ENCODE results near the gene PCDHGB3.
A peak's percentile ranks its signal among the peaks of the same experiment; 100 is the strongest.
"Not testable (repeated sequence)": the region's sequence is repeated elsewhere in the genome, so short reads cannot be mapped to it uniquely, and the experiment has no call there.

The PCDHGB3 gene

DNA sequence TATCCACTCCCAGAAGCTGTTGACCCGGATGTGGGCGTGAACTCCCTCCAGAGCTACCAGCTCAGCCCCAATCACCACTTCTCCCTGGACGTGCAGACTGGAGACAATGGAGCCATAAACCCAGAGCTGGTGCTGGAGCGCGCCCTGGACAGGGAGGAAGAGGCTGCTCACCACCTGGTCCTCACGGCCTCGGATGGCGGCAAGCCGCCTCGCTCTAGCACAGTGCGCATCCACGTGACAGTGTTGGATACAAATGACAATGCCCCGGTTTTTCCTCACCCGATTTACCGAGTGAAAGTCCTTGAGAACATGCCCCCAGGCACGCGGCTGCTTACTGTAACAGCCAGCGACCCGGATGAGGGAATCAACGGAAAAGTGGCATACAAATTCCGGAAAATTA is 23.2 kb downstream of the PCDHGB3 start:
- DNase-seq, result no peak

DNA sequence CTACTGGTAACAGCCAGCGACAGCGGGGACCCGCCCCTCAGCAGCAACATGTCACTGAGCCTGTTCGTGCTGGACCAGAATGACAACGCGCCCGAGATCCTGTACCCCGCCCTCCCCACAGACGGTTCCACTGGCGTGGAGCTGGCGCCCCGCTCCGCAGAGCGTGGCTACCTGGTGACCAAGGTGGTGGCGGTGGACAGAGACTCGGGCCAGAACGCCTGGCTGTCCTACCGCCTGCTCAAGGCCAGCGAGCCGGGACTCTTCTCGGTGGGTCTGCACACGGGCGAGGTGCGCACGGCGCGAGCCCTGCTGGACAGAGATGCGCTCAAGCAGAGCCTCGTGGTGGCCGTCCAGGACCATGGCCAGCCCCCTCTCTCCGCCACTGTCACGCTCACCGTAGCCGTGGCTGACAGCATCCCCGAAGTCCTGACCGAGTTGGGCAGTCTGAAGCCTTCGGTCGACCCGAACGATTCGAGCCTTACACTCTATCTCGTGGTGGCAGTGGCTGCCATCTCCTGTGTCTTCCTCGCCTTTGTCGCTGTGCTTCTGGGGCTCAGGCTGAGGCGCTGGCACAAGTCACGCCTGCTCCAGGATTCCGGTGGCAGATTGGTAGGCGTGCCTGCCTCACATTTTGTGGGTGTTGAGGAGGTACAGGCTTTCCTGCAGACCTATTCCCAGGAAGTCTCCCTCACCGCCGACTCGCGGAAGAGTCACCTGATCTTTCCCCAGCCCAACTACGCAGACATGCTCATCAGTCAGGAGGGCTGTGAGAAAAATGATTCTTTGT is 24.6 kb downstream of the PCDHGB3 start:
- DNase-seq, result not testable (repeated sequence)

DNA sequence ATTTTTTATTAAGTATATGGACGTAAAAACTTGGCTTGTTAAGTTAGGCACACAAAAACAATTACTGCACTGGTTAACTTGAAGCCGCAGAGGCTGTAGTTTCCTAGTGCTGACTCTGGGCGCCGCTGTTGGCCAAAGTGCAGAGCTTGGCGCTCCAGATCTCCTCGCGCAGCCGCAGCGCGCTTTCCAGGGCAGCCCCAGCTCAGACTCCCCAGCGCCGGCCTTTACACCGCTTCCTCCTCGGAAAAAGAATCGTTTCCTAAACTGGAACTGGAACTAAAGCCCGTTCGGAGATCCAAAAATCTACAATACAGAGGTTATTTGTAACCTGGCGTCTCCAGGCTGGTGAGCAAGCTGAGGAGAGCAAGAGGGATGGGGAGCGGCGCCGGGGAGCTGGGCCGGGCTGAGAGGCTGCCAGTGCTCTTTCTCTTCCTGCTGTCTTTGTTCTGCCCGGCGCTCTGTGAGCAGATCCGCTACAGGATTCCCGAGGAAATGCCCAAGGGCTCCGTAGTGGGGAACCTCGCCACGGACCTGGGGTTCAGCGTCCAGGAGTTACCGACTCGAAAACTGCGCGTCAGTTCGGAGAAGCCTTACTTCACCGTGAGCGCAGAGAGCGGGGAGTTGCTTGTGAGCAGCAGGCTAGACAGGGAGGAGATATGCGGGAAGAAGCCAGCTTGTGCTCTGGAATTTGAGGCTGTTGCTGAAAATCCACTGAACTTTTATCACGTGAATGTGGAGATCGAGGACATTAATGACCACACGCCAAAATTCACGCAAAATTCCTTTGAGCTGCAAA is 27.9 kb downstream of the PCDHGB3 start, which contains the start of gene PCDHGB5:
PCDHGB5 (plus strand) TSS at position 192 of the 796 bp plus-strand sequence; CDS start at position 373, 181 bp downstream.
- peak; percentile 44 for DNase-seq

DNA sequence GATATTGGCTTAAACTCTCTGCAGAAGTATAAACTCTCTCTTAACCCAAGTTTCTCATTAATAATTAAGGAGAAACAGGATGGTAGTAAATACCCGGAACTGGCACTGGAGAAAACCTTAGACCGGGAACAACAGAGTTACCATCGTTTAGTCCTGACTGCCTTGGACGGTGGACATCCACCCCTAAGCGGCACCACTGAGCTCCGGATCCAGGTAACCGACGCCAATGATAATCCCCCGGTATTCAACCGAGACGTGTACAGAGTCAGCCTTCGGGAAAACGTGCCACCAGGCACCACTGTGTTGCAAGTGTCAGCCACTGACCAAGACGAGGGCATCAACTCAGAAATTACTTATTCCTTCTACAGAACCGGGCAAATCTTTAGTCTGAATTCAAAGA is 28.6 kb downstream of the PCDHGB3 start:
- no peak for DNase-seq

DNA sequence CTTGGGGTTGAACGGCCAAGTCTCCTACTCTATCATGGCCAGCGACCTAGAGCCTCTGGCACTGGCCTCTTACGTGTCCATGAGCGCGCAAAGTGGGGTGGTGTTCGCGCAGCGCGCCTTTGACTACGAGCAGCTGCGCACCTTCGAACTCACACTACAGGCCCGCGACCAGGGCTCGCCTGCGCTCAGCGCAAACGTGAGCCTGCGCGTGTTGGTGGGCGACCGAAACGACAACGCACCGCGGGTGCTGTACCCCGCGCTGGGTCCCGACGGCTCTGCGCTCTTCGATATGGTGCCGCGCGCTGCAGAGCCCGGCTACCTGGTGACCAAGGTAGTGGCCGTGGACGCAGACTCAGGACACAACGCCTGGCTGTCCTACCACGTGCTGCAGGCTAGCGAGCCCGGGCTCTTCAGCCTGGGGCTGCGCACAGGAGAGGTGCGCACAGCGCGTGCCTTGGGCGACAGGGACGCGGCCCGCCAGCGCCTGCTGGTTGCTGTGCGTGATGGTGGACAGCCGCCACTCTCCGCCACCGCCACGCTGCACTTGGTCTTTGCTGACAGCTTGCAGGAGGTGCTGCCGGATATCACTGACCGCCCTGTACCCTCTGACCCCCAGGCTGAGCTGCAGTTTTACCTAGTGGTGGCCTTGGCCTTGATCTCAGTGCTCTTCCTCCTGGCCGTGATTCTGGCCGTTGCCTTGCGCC is 29.7 kb downstream of the PCDHGB3 start:
- DNase-seq, result no peak

DNA sequence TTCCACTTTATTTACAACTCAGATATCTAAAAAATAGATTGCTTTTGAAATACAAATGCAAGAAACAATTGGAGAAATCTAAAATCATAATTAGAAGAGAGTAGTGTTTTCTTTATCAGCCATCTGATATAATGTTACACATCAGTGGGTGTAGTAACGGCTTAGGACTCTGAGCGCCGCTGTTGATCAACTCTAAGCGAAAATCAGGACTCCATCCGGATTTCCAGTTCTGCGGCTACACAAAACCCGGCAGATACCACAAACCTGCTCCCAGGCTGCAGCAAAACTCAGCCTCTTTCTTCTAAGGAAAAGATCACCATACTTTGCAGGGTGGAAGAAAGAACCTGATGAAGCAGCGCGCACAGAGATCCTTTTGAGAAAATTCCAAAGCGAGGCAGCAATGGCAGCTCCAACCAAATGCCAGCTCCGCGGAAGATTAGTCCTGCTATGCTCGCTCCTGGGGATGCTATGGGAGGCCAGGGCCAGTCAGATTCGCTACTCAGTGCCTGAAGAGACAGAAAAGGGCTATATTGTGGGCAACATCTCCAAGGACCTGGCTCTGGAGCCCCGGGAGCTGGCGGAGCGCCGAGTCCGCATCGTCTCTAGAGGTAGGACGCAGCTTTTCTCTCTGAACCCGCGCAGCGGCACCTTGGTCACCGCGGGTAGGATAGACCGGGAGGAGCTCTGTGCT is 32.7 kb downstream of the PCDHGB3 start, which contains the start of gene PCDHGA9:
PCDHGA9 (plus strand) TSS at position 226 of the 691 bp plus-strand sequence; CDS start at position 401, 175 bp downstream.
- no peak for DNase-seq

DNA sequence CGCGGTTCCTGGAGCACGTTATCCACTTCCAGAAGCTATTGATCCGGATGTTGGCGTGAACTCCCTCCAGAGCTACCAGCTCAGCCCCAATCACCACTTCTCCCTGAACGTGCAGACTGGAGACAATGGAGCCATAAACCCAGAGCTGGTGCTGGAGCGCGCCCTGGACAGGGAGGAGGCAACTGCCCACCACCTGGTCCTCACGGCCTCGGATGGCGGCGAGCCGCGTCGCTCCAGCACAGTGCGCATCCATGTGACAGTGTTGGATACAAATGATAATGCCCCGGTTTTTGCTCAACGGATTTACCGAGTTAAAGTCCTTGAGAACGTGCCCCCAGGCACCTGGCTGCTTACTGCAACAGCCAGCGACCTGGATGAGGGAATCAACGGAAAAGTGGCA is 33.3 kb downstream of the PCDHGB3 start:
- no peak for DNase-seq

DNA sequence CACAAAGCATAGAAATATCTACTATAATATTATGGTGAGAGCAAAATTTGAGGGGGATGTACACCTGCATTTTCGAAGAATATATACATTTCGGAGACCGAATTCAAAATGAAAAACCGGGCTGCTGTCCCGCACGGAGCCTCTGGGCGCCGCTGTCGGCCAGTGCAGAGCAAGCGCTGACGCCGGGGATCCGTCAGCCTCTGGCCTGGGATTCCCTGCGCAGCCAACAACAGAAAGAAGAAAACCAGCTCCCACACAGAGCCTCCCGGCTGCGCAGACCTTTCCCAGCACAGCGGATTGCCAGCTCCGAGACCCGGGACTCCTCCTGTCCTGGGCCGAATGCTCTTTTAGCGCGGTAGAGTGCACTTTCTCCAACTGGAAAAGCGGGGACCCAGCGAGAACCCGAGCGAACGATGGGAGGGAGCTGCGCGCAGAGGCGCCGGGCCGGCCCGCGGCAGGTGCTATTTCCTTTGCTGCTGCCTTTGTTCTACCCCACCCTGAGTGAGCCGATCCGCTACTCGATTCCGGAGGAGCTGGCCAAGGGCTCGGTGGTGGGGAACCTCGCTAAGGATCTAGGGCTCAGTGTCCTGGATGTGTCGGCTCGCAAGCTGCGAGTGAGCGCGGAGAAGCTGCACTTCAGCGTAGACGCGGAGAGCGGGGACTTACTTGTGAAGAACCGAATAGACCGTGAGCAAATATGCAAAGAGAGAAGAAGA is 37.9 kb downstream of the PCDHGB3 start, which contains the start of gene PCDHGB6:
PCDHGB6 (plus strand) TSS at position 232 of the 716 bp plus-strand sequence; CDS start at position 414, 182 bp downstream.
- DNase-seq, result peak; percentile 50

DNA sequence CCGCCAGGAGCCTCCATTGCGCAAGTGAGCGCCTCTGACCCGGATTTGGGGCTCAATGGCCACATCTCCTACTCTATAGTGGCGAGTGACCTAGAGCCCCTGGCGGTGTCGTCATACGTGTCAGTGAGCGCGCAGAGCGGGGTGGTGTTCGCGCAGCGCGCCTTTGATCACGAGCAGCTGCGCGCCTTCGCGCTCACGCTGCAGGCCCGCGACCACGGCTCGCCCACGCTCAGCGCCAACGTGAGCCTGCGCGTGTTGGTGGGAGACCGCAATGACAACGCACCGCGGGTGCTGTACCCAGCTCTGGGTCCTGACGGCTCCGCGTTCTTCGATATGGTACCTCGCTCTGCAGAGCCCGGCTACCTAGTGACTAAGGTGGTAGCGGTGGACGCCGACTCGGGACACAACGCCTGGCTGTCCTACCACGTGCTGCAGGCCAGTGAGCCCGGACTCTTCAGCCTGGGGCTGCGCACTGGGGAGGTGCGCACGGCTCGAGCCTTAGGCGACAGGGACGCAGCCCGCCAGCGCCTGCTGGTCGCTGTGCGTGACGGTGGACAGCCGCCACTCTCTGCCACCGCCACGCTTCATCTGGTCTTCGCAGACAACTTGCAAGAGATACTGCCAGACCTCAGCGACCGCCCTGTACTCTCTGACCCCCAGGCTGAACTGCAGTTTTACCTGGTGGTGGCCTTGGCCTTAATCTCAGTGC is 39.7 kb downstream of the PCDHGB3 start:
- DNase-seq, result no peak

DNA sequence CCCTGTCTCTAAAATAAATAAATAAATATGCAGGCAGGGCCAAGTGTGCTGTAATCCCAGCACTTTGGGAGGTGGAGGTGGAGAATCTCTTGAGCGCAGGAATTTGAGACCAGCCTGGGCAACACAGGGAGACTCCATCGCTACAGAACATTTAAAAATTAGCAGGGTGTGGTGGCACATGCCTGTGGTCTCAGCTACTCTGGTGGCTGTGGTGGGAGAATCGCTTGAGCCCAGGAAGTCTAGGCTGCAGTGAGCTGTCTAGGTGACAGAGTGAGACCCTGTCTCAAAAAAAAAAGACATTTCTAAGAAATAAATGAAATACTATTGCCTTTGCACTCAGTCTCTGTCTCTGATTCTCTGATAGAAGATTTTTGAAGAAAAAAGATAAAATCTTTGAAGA is 41.5 kb downstream of the PCDHGB3 start:
- no peak for DNase-seq

DNA sequence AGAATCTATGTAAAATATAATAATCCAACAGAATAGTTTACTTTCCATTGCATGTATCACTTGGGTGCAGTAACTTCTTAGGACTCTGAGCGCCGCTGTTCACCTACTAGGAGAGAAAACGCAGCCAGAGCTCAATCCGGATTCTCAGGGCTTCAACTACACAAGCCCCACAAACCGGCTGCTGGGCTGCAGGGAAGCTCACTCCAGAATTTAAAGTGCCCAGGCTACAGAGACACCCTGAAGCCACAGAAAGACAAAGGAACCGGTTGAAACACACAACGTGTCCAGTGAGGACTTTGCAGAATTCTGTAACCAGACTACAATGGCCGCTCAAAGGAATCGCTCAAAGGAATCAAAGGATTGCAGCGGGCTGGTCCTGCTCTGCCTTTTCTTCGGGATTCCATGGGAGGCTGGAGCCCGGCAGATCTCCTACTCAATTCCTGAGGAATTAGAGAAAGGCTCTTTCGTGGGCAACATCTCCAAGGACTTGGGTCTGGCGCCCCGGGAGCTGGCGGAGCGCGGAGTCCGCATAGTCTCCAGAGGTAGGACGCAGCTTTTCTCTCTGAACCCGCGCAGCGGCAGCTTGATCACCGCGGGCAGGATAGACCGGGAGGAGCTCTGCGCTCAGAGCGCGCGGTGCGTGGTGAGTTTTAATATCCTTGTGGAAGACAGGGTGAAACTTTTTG is 43.0 kb downstream of the PCDHGB3 start, which contains the start of gene PCDHGA10:
PCDHGA10 (plus strand) TSS at position 134 of the 686 bp plus-strand sequence; CDS start at position 323, 189 bp downstream.
- DNase-seq, result peak; percentile 67

DNA sequence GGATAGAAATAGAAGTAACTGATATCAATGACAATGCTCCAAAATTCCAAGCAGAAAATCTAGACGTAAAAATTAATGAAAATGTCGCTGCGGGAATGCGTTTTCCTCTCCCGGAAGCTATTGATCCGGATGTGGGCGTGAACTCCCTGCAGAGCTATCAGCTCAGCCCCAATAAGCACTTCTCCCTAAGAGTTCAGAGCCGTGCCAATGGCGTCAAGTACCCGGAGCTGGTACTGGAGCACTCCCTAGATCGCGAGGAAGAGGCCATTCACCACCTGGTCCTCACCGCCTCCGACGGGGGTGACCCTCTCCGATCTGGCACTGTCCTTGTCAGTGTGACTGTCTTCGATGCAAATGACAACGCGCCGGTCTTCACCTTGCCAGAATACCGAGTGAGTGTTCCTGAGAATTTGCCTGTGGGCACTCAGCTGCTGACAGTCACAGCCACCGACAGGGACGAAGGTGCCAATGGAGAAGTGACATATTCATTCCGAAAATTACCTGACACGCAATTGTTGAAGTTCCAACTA is 43.6 kb downstream of the PCDHGB3 start:
- no peak for DNase-seq

DNA sequence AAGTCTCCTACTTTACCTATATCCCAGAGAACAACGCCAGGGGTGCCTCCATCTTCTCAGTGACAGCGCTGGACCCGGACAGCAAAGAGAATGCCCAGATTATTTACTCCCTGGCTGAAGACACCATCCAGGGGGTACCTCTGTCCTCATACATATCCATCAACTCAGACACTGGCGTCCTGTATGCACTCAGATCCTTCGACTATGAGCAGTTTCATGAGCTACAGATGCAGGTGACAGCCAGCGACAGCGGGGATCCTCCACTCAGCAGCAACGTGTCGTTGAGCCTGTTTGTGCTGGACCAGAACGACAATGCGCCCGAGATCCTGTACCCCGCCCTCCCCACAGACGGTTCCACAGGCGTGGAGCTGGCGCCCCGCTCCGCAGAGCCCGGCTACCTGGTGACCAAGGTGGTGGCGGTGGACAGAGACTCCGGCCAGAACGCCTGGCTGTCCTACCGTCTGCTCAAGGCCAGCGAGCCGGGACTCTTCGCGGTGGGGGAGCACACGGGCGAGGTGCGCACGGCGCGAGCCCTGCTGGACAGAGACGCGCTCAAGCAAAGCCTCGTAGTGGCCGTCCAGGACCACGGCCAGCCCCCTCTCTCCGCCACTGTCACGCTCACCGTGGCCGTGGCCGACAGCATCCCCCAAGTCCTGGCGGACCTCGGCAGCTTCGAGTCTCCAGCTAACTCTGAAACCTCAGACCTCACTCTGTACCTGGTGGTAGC is 44.7 kb downstream of the PCDHGB3 start:
- not testable (repeated sequence) for DNase-seq

DNA sequence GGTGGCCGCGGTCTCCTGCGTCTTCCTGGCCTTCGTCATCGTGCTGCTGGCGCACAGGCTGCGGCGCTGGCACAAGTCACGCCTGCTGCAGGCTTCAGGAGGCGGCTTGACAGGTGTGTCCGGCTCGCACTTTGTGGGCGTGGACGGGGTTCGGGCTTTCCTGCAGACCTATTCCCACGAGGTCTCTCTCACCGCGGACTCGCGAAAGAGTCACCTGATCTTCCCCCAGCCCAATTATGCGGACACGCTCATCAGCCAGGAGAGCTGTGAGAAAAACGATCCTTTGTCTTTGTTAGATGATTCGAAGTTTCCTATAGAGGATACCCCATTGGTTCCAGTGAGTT is 45.2 kb downstream of the PCDHGB3 start:
- DNase-seq, result not testable (repeated sequence)

DNA sequence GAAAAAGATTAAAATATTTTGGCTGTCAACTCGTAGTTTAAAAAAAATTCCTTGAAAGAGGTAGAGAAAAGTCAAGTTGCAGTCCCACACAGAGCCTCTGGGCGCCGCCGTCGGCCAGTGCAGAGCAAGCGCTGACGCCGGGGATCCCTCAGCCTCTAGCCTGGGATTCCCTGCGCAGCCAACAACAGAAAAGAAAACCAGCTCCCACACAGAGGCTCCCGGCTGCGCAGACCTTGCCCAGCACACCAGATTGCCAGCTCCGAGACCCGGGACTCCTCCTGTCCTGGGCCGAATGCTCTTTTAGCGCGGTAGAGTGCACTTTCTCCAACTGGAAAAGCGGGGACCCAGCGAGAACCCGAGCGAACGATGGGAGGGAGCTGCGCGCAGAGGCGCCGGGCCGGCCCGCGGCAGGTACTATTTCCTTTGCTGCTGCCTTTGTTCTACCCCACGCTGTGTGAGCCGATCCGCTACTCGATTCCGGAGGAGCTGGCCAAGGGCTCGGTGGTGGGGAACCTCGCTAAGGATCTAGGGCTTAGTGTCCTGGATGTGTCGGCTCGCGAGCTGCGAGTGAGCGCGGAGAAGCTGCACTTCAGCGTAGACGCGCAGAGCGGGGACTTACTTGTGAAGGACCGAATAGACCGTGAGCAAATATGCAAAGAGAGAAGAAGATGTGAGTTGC is 47.6 kb downstream of the PCDHGB3 start, which contains the start of gene PCDHGB7:
PCDHGB7 (plus strand) TSS at position 184 of the 679 bp plus-strand sequence; CDS start at position 367, 183 bp downstream.
- DNase-seq, result peak; percentile 46

DNA sequence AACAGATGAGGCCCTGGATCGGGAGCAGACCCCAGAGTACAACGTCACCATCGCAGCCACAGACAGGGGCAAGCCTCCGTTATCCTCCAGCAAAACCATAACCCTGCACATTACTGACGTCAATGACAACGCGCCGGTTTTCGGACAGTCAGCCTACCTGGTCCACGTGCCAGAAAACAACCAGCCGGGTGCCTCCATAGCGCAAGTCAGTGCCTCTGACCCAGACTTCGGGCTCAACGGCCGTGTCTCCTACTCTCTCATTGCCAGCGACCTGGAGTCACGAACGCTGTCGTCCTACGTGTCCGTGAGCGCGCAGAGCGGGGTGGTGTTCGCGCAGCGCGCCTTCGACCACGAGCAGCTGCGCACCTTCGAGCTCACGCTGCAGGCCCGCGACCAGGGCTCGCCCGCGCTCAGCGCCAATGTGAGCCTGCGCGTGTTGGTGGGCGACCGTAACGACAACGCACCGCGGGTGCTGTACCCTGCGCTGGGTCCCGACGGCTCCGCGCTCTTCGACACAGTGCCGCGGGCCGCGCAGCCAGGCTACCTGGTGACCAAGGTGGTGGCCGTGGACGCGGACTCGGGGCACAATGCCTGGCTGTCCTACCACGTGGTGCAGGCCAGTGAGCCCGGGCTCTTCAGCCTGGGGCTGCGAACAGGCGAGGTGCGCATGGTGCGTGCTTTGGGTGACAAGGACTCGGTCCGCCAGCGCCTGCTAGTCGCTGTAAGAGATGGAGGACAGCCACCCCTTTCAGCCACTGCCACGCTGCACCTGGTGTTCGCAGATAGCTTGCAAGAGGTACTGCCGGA is 49.2 kb downstream of the PCDHGB3 start:
- DNase-seq, result no peak

DNA sequence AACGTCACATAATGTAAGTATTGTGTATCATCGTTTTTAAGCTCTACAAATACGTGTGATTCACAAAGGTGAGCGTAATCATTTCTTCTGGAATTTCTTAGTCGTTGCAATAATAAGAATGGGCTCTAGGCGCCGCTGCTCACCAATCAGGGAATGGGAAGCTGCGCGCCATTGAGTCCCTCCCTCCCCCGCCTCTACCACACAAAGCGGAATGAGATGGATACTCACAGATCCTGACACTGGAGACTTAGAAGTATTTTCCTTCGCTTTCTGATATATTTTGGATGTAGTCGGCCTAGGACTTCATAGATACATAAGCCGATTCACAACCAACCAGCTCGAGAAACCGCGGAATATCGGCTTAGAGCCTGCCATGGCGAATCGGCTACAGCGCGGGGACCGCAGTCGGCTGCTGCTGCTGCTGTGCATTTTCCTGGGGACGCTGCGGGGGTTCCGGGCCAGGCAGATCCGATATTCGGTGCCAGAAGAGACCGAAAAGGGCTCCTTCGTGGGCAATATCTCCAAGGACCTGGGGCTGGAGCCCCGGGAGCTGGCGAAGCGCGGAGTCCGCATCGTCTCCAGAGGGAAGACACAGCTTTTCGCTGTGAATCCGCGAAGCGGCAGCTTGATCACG is 50.9 kb downstream of the PCDHGB3 start, which contains the start of gene PCDHGA11:
PCDHGA11 (plus strand) TSS at position 197 of the 634 bp plus-strand sequence; CDS start at position 374, 177 bp downstream.
- peak; percentile 52 for DNase-seq
